ENCODE data around the gene PCGF1.

Gene PCGF1

GRCh38 chr2:74526649-74527230 lies 19.2 kb upstream of the PCGF1 start:
- TF ChIP-seq CTCF (IDR thresholded peaks at IDR 0.05; ENCODE audit: control insufficient read depth, insufficient read depth, low read depth, low read length, missing control alignments): no peak
- no peak overlapping the region for H3K4me3 ChIP-seq (ENCODE audit: control insufficient read depth, low read depth, low read length)
- no peak for DNase-seq (ENCODE audit: low read depth)

GRCh38 chr2:74525717-74526648 lies 18.5 kb upstream of the PCGF1 start, which contains the start of gene DQX1:
Gene DQX1, minus strand, starts transcription at chr2:74526231. Its CDS starts 502 bp downstream, at chr2:74525729.
- DNase-seq (ENCODE audit: low read depth): no peak
- no peak within 1 kb of the TSS for H3K4me3 ChIP-seq (ENCODE audit: control insufficient read depth, low read depth, low read length)
- TF ChIP-seq CTCF (IDR thresholded peaks at IDR 0.05; ENCODE audit: control insufficient read depth, insufficient read depth, low read depth, low read length, missing control alignments): no peak

GRCh38 chr2:74524955-74525716 lies 17.6 kb upstream of the PCGF1 start:
- DNase-seq (ENCODE audit: low read depth): no peak
- H3K4me3 ChIP-seq (ENCODE audit: control insufficient read depth, low read depth, low read length): no peak overlapping the region
- no peak for TF ChIP-seq CTCF (IDR thresholded peaks at IDR 0.05; ENCODE audit: control insufficient read depth, insufficient read depth, low read depth, low read length, missing control alignments)

GRCh38 chr2:74524005-74524404 lies 16.5 kb upstream of the PCGF1 start:
- TF ChIP-seq CTCF (IDR thresholded peaks at IDR 0.05; ENCODE audit: control insufficient read depth, insufficient read depth, low read depth, low read length, missing control alignments): no peak

GRCh38 chr2:74522516-74522915 lies 15.0 kb upstream of the PCGF1 start:
- TF ChIP-seq CTCF (IDR thresholded peaks at IDR 0.05; ENCODE audit: control insufficient read depth, insufficient read depth, low read depth, low read length, missing control alignments): no peak
- DNase-seq (ENCODE audit: low read depth): no peak
- no peak overlapping the region for H3K4me3 ChIP-seq (ENCODE audit: control insufficient read depth, low read depth, low read length)

More at GRCh38 chr2:74524005-74524404, 16.5 kb upstream of the PCGF1 start:
- DNase-seq (ENCODE audit: low read depth): no peak
- H3K4me3 ChIP-seq (ENCODE audit: control insufficient read depth, low read depth, low read length): no peak overlapping the region

GRCh38 chr2:74516650-74517049 lies 9.2 kb upstream of the PCGF1 start:
- H3K4me3 ChIP-seq (ENCODE audit: control insufficient read depth, low read depth, low read length): no peak overlapping the region
- TF ChIP-seq CTCF (IDR thresholded peaks at IDR 0.05; ENCODE audit: control insufficient read depth, insufficient read depth, low read depth, low read length, missing control alignments): no peak
- no peak for DNase-seq (ENCODE audit: low read depth)

Data from AG09309 (cell line).